B cell (primary cell): ENCODE data around the gene GPRC5D. TPM values are rescaled to one million over a fixed set of nuclear protein-coding genes. Genes with fewer than 3 reads are reported as not detected.

ENCODE experiments used
- ATAC-seq: fragments of 200-7000 bp; cut with Tn5 transposase; one replicate; pipeline ENCODE4 v1.10.0; 2021; ENCODE audit warnings: low read depth, mild to moderate bottlenecking, moderate number of reproducible peaks, moderate library complexity
- CTCF ChIA-PET: fragments of 350-600 bp; sonication (Branson Sonifier 250); formaldehyde crosslinking; loops from one replicate; lab custom pipeline; 2021; ENCODE audit warnings: antibody characterized with exemption, inconsistent platforms; lab: Charles Lee
- POLR2A ChIA-PET: fragments of 350-600 bp; sonication (Branson Sonifier 250); formaldehyde crosslinking; loops from one replicate; lab custom pipeline; 2021; ENCODE audit warnings: antibody characterized with exemption; lab: Charles Lee
- DNase-seq: peaks from one replicate; pipeline ENCODE4 v3.0.0; 2013
- H2AFZ ChIP-seq: 2 replicates; pipeline ENCODE4 v1.6.1; 2012; ENCODE audit warnings: mild to moderate bottlenecking, low read depth, low read length; ENCODE audit not compliant: insufficient read depth, poor library complexity, severe bottlenecking
- H3K27ac ChIP-seq, 2 donors: 1 replicate in 1 of 2; 2 replicates in 1 of 2; pipeline ENCODE4 v1.5.1; 2012 to 2013; ENCODE audit warnings: low read length in 2 of 2, mild to moderate bottlenecking in 2 of 2, moderate library complexity in 1 of 2
- H3K27me3 ChIP-seq, 4 experiments: fragments of 200-600 bp in 1 of 4; sonication (generic) in 1 of 4; replicated peaks in 1 of 4; 1 replicate in 2 of 4; 2 replicates in 2 of 4; pipeline versions ENCODE4 v1.6.1 to v1.7.0; 2013 to 2016; ENCODE audit warnings: low read length in 3 of 4, mild to moderate bottlenecking in 2 of 4, mixed read lengths in 1 of 4, moderate library complexity in 1 of 4; ENCODE audit not compliant: insufficient read depth in 4 of 4, control insufficient read depth in 3 of 4; ENCODE audit errors: control extremely low read depth in 1 of 4
- H3K36me3 ChIP-seq, 2 experiments: replicated peaks in 1 of 2; 1 replicate in 1 of 2; 2 replicates in 1 of 2; pipeline versions ENCODE4 v1.6.1 to v1.7.1; 2013; ENCODE audit warnings: low read length in 1 of 2; ENCODE audit not compliant: insufficient read depth in 2 of 2, control insufficient read depth in 1 of 2; ENCODE audit errors: control extremely low read depth in 1 of 2, extremely low read depth in 1 of 2
- H3K4me1 ChIP-seq, 2 donors: fragments of 200-600 bp in 1 of 2; sonication (generic) in 1 of 2; 1 replicate in 1 of 2; 2 replicates in 1 of 2; pipeline versions ENCODE4 v1.5.1 to v1.6.1; 2013 to 2017; ENCODE audit warnings: low read length in 2 of 2; ENCODE audit not compliant: control insufficient read depth in 2 of 2, insufficient read depth in 2 of 2
- H3K4me2 ChIP-seq: replicated peaks from 2 replicates; pipeline ENCODE3; 2012; ENCODE audit warnings: mild to moderate bottlenecking, low read depth, low read length; ENCODE audit not compliant: poor library complexity, severe bottlenecking
- H3K4me3 ChIP-seq, 5 experiments: fragments of 200-600 bp in 1 of 5; sonication (generic) in 1 of 5; 1 replicate in 3 of 5; 2 replicates in 2 of 5; pipeline versions ENCODE4 v1.5.1 to v1.7.0; 2011 to 2016; ENCODE audit warnings: low read length in 4 of 5, mild to moderate bottlenecking in 4 of 5, low read depth in 2 of 5, control low read depth in 1 of 5, moderate library complexity in 1 of 5; ENCODE audit not compliant: insufficient read depth in 1 of 5; ENCODE audit errors: control extremely low read depth in 1 of 5, extremely low read depth in 1 of 5
- H3K79me2 ChIP-seq: fragments of 200-600 bp; sonication (generic); one replicate; pipeline ENCODE4 v1.6.0; 2016; ENCODE audit warnings: low read length; ENCODE audit not compliant: control insufficient read depth, insufficient read depth
- H3K9ac ChIP-seq: fragments of 200-600 bp; sonication (generic); 2 replicates; pipeline ENCODE4 v1.6.1; 2017; ENCODE audit warnings: mild to moderate bottlenecking, low read length, moderate library complexity
- H3K9me3 ChIP-seq, 3 donors: one replicate each; pipeline versions ENCODE4 v1.6.1 to v1.7.1; 2013; ENCODE audit warnings: low read length in 2 of 3; ENCODE audit not compliant: control insufficient read depth in 2 of 3, insufficient read depth in 1 of 3; ENCODE audit errors: control extremely low read depth in 1 of 3
- H4K20me1 ChIP-seq: 2 replicates; pipeline ENCODE4 v1.6.0; 2012; ENCODE audit warnings: mild to moderate bottlenecking, low read length; ENCODE audit not compliant: insufficient read depth, control insufficient read depth, poor library complexity, severe bottlenecking
- H3K27ac Mint-ChIP-seq: one replicate; pipeline ENCODE4 v1.8.0; 2021; ENCODE audit warnings: mixed read lengths
- H3K27me3 Mint-ChIP-seq: one replicate; pipeline ENCODE4 v1.8.0; 2021; ENCODE audit warnings: mixed read lengths
- H3K4me1 Mint-ChIP-seq: one replicate; pipeline ENCODE4 v1.8.0; 2021; ENCODE audit warnings: mixed read lengths
- H3K4me3 Mint-ChIP-seq: one replicate; pipeline ENCODE4 v1.8.0; 2021; ENCODE audit warnings: mixed read lengths
- H3K9me3 Mint-ChIP-seq: one replicate; pipeline ENCODE4 v1.8.0; 2022; ENCODE audit warnings: mixed read lengths; ENCODE audit not compliant: insufficient read depth
- EZH2 ChIP-seq: IDR thresholded peaks from 2 replicates; pipeline ENCODE4 v1.6.1; 2012; ENCODE audit warnings: borderline replicate concordance, low read depth, mild to moderate bottlenecking, moderate library complexity, low read length; ENCODE audit not compliant: insufficient read depth, poor library complexity, severe bottlenecking
- WGBS: methylation state at CpG from one replicate; pipeline ENCODE4 v1.1.5; 2013; ENCODE audit warnings: missing lambda C conversion rate; ENCODE audit not compliant: insufficient coverage; 5-methylcytosine and 5-hydroxymethylcytosine counted together
- intact Hi-C: fragments of 100-400 bp; cut with micrococcal nuclease; formaldehyde crosslinking; loops from one replicate; pipeline ENCODE4 v1.10.0; 2022
- polyA plus RNA-seq: library from polyadenylated mRNA; depleted of rRNA; stranded (reverse); fragments of >200 nt; gene quantifications from 2 replicates; pipeline ENCODE4 v1.2.3, GENCODE V29; 2012
- total RNA-seq, 2 donors: library from RNA; stranded (reverse); fragments of 120-200 nt in 1 of 2; gene quantifications; 1 replicate in 1 of 2; 2 replicates in 1 of 2; pipeline versions ENCODE4 v1.2.3 to v1.2.4, GENCODE V29; 2013 to 2022
- TF ChIP-seq, protein P1 (sequence below): fragments of 200-600 bp; IDR thresholded peaks from one replicate; pipeline ENCODE4 v1.8.0; 2022; ENCODE audit warnings: antibody characterized with exemption, mild to moderate bottlenecking

The GPRC5D gene
- total and polyA plus RNA-seq, 2 donors (not counting 1 experiment from before 2014, with no cell fraction given), result 0.47 to 7.7 TPM

DNA sequence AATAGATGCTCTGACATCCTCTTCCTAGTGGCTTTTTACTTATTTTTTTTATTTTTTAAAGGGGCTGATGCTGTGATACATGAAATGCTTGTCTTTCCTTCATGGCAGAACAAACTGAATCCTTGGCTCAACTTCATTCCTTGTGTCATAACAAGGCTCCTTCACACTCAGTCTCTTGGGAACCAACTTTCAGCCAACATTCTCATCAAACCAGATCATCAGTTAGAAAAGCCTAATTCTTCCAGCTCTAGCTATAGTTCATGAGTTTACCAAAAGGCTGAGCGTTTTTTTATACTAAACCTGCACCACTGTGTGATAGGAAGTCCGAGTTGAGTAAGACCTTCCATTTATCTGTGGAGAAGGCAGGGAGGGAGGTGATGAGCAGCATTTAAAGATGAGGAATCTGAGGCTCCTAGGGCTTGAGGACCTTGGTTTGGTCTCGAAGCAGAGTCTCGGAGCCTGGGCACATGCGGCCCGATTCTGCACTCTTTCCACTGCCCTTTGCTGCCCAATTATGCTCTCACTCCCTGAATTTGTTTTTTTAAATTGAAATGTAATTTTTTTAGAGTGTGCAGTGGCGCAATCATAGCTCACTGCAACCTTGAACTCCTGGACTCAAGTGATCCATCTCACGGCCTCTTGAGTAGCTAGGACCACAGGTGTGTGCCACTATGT is 8.2 kb downstream of the GPRC5D start:
- Mint-ChIP-seq H3K9me3 (no peaks in the 10 kb centered on the region), H3K4me1 (no peaks in the 10 kb centered on the region), H3K27ac (no peak overlapping the region), H3K4me3 (no peak overlapping the region), H3K27me3 (no peaks in the 10 kb centered on the region)
- no peak overlapping the region for H3K9ac ChIP-seq
- DNase-seq (no peak), ATAC-seq (no peak)
- no peak overlapping the region for H2AFZ ChIP-seq
- H4K20me1 ChIP-seq, result no peaks in the 10 kb centered on the region
- TF ChIP-seq, protein P1, sequence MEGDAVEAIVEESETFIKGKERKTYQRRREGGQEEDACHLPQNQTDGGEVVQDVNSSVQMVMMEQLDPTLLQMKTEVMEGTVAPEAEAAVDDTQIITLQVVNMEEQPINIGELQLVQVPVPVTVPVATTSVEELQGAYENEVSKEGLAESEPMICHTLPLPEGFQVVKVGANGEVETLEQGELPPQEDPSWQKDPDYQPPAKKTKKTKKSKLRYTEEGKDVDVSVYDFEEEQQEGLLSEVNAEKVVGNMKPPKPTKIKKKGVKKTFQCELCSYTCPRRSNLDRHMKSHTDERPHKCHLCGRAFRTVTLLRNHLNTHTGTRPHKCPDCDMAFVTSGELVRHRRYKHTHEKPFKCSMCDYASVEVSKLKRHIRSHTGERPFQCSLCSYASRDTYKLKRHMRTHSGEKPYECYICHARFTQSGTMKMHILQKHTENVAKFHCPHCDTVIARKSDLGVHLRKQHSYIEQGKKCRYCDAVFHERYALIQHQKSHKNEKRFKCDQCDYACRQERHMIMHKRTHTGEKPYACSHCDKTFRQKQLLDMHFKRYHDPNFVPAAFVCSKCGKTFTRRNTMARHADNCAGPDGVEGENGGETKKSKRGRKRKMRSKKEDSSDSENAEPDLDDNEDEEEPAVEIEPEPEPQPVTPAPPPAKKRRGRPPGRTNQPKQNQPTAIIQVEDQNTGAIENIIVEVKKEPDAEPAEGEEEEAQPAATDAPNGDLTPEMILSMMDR, result no peak
- no peak for TF ChIP-seq EZH2
- ChIA-PET POLR2A (interaction anchor here (0.5 kb wide), 1 partner anchor 1385 kb away, joined by 3 read pairs; no protein-coding TSS in a partner anchor), CTCF (interaction anchor here (0.6 kb wide), 1 partner anchor 111 kb away, joined by 3 read pairs; no protein-coding TSS in a partner anchor)
- no peaks in the 10 kb centered on the region for H3K36me3 ChIP-seq
- H3K4me2 ChIP-seq, result no peak overlapping the region
- H3K79me2 ChIP-seq, result no peaks in the 10 kb centered on the region
- no peak overlapping the region for H3K4me3 ChIP-seq
- 95% methylated on average over 7 of the region's 8 CpGs for WGBS
- no peaks in the 10 kb centered on the region for H3K9me3 ChIP-seq
- no peak overlapping the region for H3K27ac ChIP-seq
- intact Hi-C loops, result no loop called here
- no peaks in the 10 kb centered on the region for H3K27me3 ChIP-seq
- no peaks in the 10 kb centered on the region for H3K4me1 ChIP-seq
